Endothelial cell of umbilical vein (primary cell): Measurements from ENCODE around the gene ZNF776.

Source experiments
- EZH2 ChIP-seq: IDR thresholded peaks from 2 replicates; pipeline ENCODE4 v1.6.1; 2012; ENCODE audit warnings: borderline replicate concordance, low read depth, mild to moderate bottlenecking, moderate library complexity, low read length, inconsistent platforms; ENCODE audit not compliant: severe bottlenecking
- MYC ChIP-seq: IDR thresholded peaks from one replicate; pipeline ENCODE4 v1.6.1; 2011; ENCODE audit warnings: mild to moderate bottlenecking, low read depth, low read length
- POLR2AphosphoS5 ChIP-seq: IDR thresholded peaks from 2 replicates; pipeline ENCODE4 v1.6.1; 2012; ENCODE audit warnings: low read depth, mild to moderate bottlenecking, control low read depth, low read length, moderate library complexity; ENCODE audit not compliant: insufficient read depth
- TF ChIP-seq, protein P1 (sequence below), 2 donors: IDR thresholded peaks; 1 replicate in 1 of 2; 2 replicates in 1 of 2; pipeline ENCODE4 v1.5.1; 2011; ENCODE audit warnings: low read length in 2 of 2, mild to moderate bottlenecking in 2 of 2, moderate library complexity in 2 of 2, control low read depth in 1 of 2, inconsistent platforms in 1 of 2, low read depth in 1 of 2; ENCODE audit not compliant: insufficient read depth in 1 of 2; ENCODE audit errors: extremely low read depth in 1 of 2
- TF ChIP-seq, protein P2 (sequence below): IDR thresholded peaks from 2 replicates; pipeline ENCODE4 v1.6.1; 2011; ENCODE audit not compliant: insufficient read depth, insufficient read length

DNA sequence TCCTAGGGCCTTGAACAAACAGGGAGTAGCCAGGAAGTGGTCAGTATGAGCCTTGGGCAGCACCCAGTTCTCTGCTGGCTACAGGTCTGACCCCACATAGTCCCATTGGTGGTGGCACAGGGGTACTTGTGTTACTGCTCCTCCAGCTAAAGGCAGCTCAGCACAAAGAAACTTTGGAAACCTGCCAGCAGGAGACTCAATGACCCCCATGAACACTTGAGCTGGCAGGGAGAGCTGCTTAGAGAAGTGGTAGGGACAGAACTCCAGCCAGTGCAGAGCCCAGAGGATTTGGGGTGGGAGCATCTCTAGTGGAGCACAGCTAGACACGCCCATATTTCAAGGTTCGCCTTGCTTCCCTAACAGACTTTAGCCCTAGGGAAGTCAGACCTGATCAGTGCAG, 12.5 kb downstream of the ZNF776 start:
- TF ChIP-seq, protein P1, sequence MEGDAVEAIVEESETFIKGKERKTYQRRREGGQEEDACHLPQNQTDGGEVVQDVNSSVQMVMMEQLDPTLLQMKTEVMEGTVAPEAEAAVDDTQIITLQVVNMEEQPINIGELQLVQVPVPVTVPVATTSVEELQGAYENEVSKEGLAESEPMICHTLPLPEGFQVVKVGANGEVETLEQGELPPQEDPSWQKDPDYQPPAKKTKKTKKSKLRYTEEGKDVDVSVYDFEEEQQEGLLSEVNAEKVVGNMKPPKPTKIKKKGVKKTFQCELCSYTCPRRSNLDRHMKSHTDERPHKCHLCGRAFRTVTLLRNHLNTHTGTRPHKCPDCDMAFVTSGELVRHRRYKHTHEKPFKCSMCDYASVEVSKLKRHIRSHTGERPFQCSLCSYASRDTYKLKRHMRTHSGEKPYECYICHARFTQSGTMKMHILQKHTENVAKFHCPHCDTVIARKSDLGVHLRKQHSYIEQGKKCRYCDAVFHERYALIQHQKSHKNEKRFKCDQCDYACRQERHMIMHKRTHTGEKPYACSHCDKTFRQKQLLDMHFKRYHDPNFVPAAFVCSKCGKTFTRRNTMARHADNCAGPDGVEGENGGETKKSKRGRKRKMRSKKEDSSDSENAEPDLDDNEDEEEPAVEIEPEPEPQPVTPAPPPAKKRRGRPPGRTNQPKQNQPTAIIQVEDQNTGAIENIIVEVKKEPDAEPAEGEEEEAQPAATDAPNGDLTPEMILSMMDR (IDR thresholded peaks at IDR 0.05; ENCODE audit: extremely low read depth in 1 of 2, insufficient read depth in 1 of 2, low read depth in 1 of 2, low read length in 2 of 2) = no peak
- TF ChIP-seq EZH2 = no peak
- no peak for TF ChIP-seq POLR2AphosphoS5
- TF ChIP-seq, protein P2, sequence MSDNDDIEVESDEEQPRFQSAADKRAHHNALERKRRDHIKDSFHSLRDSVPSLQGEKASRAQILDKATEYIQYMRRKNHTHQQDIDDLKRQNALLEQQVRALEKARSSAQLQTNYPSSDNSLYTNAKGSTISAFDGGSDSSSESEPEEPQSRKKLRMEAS = no peak
- TF ChIP-seq MYC = no peak
